GM06990 (cell line): ENCODE data around the gene PTH1R.

Experiments
- DNase-seq: peaks from one replicate; pipeline ENCODE4 v3.0.0-alpha.2; 2011; ENCODE audit not compliant: insufficient read length; ENCODE audit errors: extremely low read depth
- H3K27me3 ChIP-seq: replicated peaks from 2 replicates; pipeline ENCODE4 v1.6.0; 2011; ENCODE audit warnings: low read length; ENCODE audit not compliant: control insufficient read depth, insufficient read depth
- H3K36me3 ChIP-seq: 2 replicates; pipeline ENCODE4 v1.5.1; 2011; ENCODE audit warnings: low read length; ENCODE audit not compliant: control insufficient read depth, insufficient read depth
- H3K4me3 ChIP-seq: replicated peaks from 2 replicates; pipeline ENCODE4 v1.5.1; 2011; ENCODE audit warnings: low read depth, mild to moderate bottlenecking, control low read depth, low read length
- TF ChIP-seq, protein P1 (sequence below): IDR thresholded peaks from 2 replicates; pipeline ENCODE4 v1.5.1; 2011; ENCODE audit warnings: low read length, control low read depth, mild to moderate bottlenecking, inconsistent platforms; ENCODE audit not compliant: insufficient read depth, poor library complexity, severe bottlenecking

Gene PTH1R

DNA sequence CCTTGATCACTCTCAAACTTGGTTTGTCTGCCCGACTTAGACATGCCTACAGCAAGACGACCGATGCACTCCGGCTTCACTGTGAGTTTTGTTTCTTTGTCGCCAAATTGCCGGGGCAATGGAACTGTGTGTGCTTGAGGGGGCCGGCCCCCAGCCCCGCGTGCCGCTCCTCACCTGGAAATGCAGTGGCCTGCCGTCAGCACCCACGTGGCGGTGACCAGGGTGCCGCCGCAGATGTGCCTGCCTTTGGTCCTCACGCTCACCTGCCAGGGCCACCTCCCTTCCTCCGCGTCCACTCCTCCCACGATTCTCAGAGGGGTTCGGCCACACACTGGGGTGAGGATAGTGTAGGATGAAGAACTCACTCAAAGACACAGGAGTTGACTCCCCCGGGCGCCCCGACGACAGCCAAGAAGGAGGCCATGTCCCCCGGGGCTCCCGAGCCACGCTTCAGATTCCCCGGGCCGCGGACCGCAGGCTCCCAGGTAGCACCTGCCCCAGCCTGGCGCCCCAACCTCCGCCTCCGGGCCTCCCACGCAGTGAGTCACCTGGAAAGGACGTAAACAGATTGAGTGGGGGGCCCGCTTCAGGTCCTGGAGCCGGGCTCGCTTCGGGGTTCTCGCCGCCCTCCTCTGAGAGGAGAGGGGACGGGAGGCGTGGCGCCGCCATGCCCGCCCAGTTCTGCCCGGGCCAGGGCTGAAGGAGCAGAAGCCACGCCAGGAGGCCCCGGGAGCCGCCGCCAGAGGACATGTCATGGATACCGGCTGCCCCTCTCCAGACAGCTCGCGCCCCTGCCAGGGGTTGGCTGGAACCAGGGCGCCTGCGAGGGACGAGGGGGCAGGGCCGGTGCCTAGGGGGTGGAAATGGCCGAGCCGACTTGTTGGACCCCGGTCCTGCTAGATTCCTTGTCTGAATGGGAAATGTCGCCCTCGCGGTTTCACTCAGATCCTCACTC is 43.9 kb upstream of the PTH1R start:
- H3K27me3 ChIP-seq, result no peaks in the 10 kb centered on the region
- TF ChIP-seq, protein P1, sequence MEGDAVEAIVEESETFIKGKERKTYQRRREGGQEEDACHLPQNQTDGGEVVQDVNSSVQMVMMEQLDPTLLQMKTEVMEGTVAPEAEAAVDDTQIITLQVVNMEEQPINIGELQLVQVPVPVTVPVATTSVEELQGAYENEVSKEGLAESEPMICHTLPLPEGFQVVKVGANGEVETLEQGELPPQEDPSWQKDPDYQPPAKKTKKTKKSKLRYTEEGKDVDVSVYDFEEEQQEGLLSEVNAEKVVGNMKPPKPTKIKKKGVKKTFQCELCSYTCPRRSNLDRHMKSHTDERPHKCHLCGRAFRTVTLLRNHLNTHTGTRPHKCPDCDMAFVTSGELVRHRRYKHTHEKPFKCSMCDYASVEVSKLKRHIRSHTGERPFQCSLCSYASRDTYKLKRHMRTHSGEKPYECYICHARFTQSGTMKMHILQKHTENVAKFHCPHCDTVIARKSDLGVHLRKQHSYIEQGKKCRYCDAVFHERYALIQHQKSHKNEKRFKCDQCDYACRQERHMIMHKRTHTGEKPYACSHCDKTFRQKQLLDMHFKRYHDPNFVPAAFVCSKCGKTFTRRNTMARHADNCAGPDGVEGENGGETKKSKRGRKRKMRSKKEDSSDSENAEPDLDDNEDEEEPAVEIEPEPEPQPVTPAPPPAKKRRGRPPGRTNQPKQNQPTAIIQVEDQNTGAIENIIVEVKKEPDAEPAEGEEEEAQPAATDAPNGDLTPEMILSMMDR, result no peak
- no peak overlapping the region for H3K4me3 ChIP-seq
- DNase-seq, result no peak
- no peaks in the 10 kb centered on the region for H3K36me3 ChIP-seq

DNA sequence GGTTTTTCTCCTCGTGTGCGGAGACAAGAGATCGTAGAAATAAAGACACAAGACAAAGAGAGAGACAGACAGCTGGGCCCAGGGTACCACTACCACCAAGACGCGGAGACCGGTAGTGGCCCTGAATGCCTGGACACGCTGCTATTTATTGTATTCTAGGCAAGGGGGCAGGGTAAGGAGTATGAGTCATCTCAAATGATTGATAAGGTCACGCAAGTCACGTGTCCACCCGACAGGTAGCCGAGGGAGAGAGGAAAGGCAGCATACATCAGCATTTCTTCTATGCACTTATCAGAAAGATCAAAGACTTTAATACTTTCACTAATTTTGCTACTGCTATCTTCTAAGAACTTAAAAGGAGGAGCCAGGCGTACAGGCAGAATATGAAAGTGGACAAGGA is 42.5 kb upstream of the PTH1R start:
- H3K36me3 ChIP-seq, result no peaks in the 10 kb centered on the region
- no peak overlapping the region for H3K4me3 ChIP-seq
- DNase-seq, result no peak
- TF ChIP-seq, protein P1, result no peak
- H3K27me3 ChIP-seq, result no peaks in the 10 kb centered on the region

- TF ChIP-seq, protein P1, result no peak
- Histone ChIP-seq H3K4me3 (no peak overlapping the region), H3K27me3 (no peaks in the 10 kb centered on the region), H3K36me3 (no peaks in the 10 kb centered on the region)
- DNase-seq, result no peak
Measured at GRCh38 chr3:46835491-46835890, 42.0 kb upstream of the PTH1R start.

GRCh38 chr3:46838301-46838700 is 39.2 kb upstream of the PTH1R start:
- Histone ChIP-seq H3K36me3 (no peaks in the 10 kb centered on the region), H3K27me3 (no peaks in the 10 kb centered on the region), H3K4me3 (no peak overlapping the region)
- DNase-seq, result no peak
- TF ChIP-seq, protein P1, result no peak

GRCh38 chr3:46840491-46840890 is 37.0 kb upstream of the PTH1R start:
- no peak for DNase-seq
- Histone ChIP-seq H3K36me3 (no peaks in the 10 kb centered on the region), H3K4me3 (no peak overlapping the region), H3K27me3 (no peaks in the 10 kb centered on the region)
- TF ChIP-seq, protein P1, result no peak
